Type B pancreatic cell (in vitro differentiated cells): ENCODE data around the gene WNK2. TPM values are rescaled to one million over a fixed set of nuclear protein-coding genes. Genes with fewer than 3 reads are reported as not detected.

ENCODE experiments used
- DNase-seq: peaks from one replicate; pipeline ENCODE4 v3.0.0; 2021; ENCODE audit warnings: mixed read lengths; ENCODE audit not compliant: unreplicated experiment; ENCODE audit errors: extremely low spot score
- H3K27ac Mint-ChIP-seq: 2 replicates; pipeline ENCODE4 v1.8.0; 2021; ENCODE audit warnings: mild to moderate bottlenecking, mixed read lengths
- H3K27me3 Mint-ChIP-seq: 2 replicates; pipeline ENCODE4 v1.8.0; 2021; ENCODE audit warnings: mixed read lengths
- H3K36me3 Mint-ChIP-seq: 2 replicates; pipeline ENCODE4 v1.8.0; 2021; ENCODE audit warnings: mixed read lengths
- H3K4me1 Mint-ChIP-seq: one replicate; pipeline ENCODE4 v1.8.0; 2021; ENCODE audit warnings: mixed read lengths; ENCODE audit not compliant: unreplicated experiment
- H3K4me3 Mint-ChIP-seq: 2 replicates; pipeline ENCODE4 v1.8.0; 2021; ENCODE audit warnings: mild to moderate bottlenecking, mixed read lengths
- H3K9me3 Mint-ChIP-seq: 2 replicates; pipeline ENCODE4 v1.8.0; 2021; ENCODE audit warnings: mixed read lengths
- CTCF ChIP-seq: fragments of 200-600 bp; sonication (generic); conservative IDR thresholded peaks from 2 replicates; pipeline ENCODE4 v1.5.0; 2021; ENCODE audit warnings: antibody characterized with exemption, mild to moderate bottlenecking
- total RNA-seq: library from RNA; stranded (reverse); gene quantifications from 2 replicates; pipeline ENCODE4 v1.2.1, GENCODE V29; 2021; ENCODE audit warnings: low replicate concordance

WNK2 gene
- total RNA-seq, 1 donor from 2014 or later = 75.5 TPM

DNA sequence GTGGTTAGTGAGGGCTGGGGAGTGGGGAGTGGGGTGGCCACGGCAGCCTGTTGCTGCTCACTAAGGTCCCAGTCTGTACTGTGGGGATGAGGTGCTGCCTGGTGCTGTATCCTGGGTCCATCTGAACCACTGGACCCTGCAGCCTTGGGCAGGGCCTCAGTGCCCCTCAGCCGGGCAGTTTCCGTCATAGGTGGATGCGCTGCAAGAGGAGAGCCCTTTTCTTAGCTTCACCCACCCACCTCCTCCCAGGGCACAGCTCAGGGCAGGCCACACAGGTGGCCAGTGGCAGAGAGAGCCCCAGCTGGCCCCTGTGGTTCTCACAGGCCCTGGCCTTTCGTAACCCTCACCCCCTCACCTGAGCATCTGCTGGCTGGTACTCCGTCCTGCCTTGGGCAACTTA is 46.2 kb downstream of the WNK2 start:
- H3K4me1 Mint-ChIP-seq = peaks cover 21% of the 10 kb centered on the region
- no peak for DNase-seq
- no peak for TF ChIP-seq CTCF
- no peak overlapping the region for H3K27ac Mint-ChIP-seq
- no peak overlapping the region for H3K4me3 Mint-ChIP-seq
- H3K27me3 Mint-ChIP-seq = no peaks in the 10 kb centered on the region
- no peaks in the 10 kb centered on the region for H3K36me3 Mint-ChIP-seq
- H3K9me3 Mint-ChIP-seq = no peaks in the 10 kb centered on the region

DNA sequence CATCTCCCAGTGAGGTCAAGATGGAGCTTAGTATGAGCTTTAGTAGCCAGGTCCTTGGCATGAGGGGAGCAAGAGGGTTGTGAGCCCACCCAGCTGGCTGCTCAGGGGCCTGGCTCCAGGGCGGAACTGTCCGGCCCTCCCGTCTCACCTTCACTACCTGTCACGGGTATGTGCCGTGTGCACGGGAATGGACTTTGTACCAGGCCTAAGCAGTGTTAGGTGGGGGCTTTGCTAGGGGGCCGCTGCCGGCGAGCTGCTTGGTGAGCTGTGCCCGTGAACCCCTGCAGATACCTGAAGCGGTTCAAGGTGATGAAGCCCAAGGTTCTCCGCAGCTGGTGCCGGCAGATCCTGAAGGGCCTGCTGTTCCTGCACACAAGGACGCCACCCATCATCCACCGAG is 46.7 kb downstream of the WNK2 start:
- no peak for DNase-seq
- H3K9me3 Mint-ChIP-seq = no peaks in the 10 kb centered on the region
- H3K27ac Mint-ChIP-seq = no peak overlapping the region
- H3K4me3 Mint-ChIP-seq = no peak overlapping the region
- TF ChIP-seq CTCF = no peak
- H3K36me3 Mint-ChIP-seq = no peaks in the 10 kb centered on the region
- H3K4me1 Mint-ChIP-seq = peaks cover 24% of the 10 kb centered on the region
- no peaks in the 10 kb centered on the region for H3K27me3 Mint-ChIP-seq

DNA sequence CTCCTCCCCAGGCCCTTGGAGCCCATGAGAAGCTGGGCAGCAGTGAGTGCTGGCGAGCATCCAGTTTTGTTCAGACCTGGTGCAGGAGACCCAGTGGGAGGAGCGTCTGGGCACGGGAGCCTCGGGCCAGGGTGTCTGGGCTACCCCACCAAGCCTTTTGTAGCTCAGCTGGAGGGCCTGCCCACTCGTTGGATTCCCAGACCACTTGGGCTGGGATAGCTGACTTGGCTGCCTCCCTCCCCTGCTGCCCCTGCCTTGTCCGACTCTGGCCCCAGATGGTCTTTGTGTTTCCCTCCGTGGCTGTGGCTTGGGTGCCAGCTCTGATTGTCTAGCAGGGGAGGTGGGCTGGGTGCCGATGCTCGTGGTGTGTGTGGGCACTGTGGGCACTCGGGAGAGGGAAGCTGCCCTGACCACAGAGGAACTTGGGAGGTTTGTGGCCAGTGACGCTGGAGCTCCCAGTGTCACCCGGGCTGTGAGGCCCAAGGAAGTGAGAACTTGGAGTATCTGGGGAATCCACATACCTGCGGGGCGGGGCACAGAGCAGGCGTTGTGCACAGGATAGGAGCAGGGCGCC is 47.3 kb downstream of the WNK2 start:
- Mint-ChIP-seq H3K27me3 (no peaks in the 10 kb centered on the region), H3K36me3 (no peaks in the 10 kb centered on the region), H3K4me1 (peaks cover 24% of the 10 kb centered on the region), H3K4me3 (no peak overlapping the region), H3K27ac (no peak overlapping the region), H3K9me3 (no peaks in the 10 kb centered on the region)
- TF ChIP-seq CTCF = no peak
- DNase-seq = no peak

DNA sequence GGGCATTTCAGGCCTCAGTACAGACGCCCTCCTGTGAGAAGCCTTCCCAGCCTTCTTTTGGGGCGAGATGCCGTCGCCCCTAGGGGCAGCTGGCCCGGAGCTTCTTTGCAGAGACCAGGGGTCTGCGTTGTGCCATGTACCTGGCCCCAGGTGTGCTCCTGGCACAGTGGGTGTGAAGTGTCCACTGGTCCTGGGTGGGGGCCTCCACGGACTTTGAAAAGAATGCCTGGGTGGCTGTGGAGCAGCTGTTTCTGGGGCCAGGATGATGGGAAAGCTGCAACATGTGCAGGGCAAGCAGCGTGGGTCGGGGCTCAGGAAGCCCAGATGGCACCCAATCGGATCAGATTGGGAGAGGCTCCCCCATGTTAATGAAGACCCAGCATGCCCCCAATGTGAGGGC is 47.8 kb downstream of the WNK2 start:
- peaks cover 24% of the 10 kb centered on the region for H3K4me1 Mint-ChIP-seq
- no peak for DNase-seq
- no peak overlapping the region for H3K27ac Mint-ChIP-seq
- no peaks in the 10 kb centered on the region for H3K36me3 Mint-ChIP-seq
- no peaks in the 10 kb centered on the region for H3K9me3 Mint-ChIP-seq
- no peak overlapping the region for H3K4me3 Mint-ChIP-seq
- no peak for TF ChIP-seq CTCF
- H3K27me3 Mint-ChIP-seq = no peaks in the 10 kb centered on the region

DNA sequence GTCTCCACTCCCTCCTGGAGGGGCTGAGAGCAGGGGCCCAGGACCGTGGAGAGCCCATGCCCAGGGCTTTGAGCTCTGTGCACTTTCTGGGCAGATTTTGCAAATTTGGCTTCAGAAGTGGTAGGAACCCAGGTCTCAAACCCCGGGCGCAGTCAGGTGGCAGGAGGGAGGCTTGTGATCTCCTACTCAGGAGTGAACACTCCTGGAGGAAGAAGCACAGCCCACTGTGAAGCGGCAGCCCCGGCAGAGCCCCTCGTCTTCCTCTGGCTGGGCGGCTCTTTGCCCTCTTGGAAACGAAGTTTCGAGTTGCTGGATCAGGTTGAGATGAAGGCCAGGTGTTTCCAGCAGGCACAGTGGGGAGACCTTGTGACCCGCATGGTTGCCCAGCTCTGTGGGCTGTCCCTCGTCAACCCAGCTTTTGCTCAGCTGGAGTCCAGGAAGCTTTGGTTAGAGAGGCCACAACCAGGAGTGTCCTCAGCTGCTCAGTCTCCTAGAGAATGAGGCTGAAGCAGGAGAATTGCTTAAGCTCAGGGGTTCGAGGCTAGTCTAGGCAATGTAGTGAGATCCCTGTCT is 48.5 kb downstream of the WNK2 start:
- Mint-ChIP-seq H3K9me3 (no peaks in the 10 kb centered on the region), H3K27me3 (no peaks in the 10 kb centered on the region), H3K4me3 (no peak overlapping the region), H3K36me3 (no peaks in the 10 kb centered on the region), H3K4me1 (peaks cover 31% of the 10 kb centered on the region), H3K27ac (no peak overlapping the region)
- DNase-seq = no peak
- no peak for TF ChIP-seq CTCF
